ENCODE results near the gene LRG1. TPM values are rescaled to one million over a fixed set of nuclear protein-coding genes. Genes with fewer than 3 reads are reported as not detected.

LRG1 gene
- total and polyA plus RNA-seq, 2 of the 13 experiments (the other 11 are each of a cell fraction or from before 2014, with no cell fraction given) = 12.0 to 39.3 TPM

DNA sequence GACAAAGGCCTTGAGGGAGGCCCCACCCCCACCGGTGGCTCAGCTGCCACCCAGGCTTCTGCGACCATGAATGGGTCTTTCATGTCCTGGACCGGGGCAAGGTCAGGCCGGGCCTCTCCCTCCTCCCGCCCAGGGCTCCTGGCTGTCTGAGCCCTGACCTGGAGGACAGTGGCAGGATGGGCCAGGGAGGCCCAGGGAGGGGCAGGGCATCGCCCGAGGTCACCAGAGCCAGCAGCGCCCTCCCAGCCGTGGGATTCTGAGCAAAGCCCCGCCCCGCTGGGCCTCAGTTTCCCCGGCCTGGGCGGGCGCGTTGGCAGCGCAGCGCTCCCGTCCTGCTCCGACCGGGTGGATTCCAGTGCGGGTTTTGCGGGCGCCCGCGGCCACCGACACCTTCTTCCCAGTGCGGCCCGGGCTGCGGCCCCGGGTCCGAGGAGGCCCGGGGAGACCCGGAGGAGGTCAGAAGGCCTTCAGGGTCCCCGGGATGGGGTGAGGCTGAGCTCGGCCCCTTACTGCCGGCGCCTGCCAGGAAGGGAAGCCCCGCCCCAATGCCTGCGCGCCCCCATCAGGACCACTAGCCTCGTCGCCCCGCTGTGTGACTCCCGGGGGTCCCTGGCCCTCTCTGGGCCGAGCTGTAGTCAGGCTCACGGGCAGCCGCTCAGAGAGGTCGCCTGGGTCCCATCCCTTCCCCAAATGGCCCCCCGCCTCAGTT lies 44.3 kb upstream of the LRG1 start (continued):
- TF ChIP-seq, protein P1, sequence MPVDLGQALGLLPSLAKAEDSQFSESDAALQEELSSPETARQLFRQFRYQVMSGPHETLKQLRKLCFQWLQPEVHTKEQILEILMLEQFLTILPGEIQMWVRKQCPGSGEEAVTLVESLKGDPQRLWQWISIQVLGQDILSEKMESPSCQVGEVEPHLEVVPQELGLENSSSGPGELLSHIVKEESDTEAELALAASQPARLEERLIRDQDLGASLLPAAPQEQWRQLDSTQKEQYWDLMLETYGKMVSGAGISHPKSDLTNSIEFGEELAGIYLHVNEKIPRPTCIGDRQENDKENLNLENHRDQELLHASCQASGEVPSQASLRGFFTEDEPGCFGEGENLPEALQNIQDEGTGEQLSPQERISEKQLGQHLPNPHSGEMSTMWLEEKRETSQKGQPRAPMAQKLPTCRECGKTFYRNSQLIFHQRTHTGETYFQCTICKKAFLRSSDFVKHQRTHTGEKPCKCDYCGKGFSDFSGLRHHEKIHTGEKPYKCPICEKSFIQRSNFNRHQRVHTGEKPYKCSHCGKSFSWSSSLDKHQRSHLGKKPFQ (CRISPR knock-in tag; IDR thresholded peaks at IDR 0.05; ENCODE audit: insufficient replicate concordance) = peak; percentile 42
- TF ChIP-seq ZNF367 (CRISPR knock-in tag; IDR thresholded peaks at IDR 0.05; ENCODE audit: borderline replicate concordance) (no peak), FLYWCH1 (CRISPR knock-in tag; IDR thresholded peaks at IDR 0.05) (no peak), NFE2L2 (IDR thresholded peaks at IDR 0.05; ENCODE audit: low read length) (no peak), ZNF773 (CRISPR knock-in tag; IDR thresholded peaks at IDR 0.05; ENCODE audit: borderline replicate concordance) (peak; percentile 72; the same call in 1 of the 2 replicates), SKI (IDR thresholded peaks at IDR 0.05; ENCODE audit: partially characterized antibody) (peak; percentile 81), CEBPB (IDR thresholded peaks at IDR 0.05; ENCODE audit: borderline replicate concordance, low read depth, low read length) (no peak), MZF1 (CRISPR knock-in tag; IDR thresholded peaks at IDR 0.05; ENCODE audit: borderline replicate concordance) (no peak), EP300 (IDR thresholded peaks at IDR 0.05; ENCODE audit: low read depth in 2 of 2, low read length in 2 of 2) (peak; percentile 94 to 98; a peak in 3 of 4 replicates), EP300 (CRISPR knock-in tag; IDR thresholded peaks at IDR 0.05; ENCODE audit: borderline replicate concordance) (peak; percentile 93), HMGA1 (CRISPR knock-in tag; conservative IDR thresholded peaks at IDR 0.05) (no peak), NFIB (CRISPR knock-in tag; IDR thresholded peaks at IDR 0.05; ENCODE audit: borderline replicate concordance) (no peak), ELF4 (CRISPR knock-in tag; IDR thresholded peaks at IDR 0.05; ENCODE audit: borderline replicate concordance) (no peak), ARNT (IDR thresholded peaks at IDR 0.05) (no peak), ZNF776 (CRISPR knock-in tag; IDR thresholded peaks at IDR 0.05) (peak; percentile 96), ZBTB1 (CRISPR knock-in tag; IDR thresholded peaks at IDR 0.05; ENCODE audit: borderline replicate concordance) (no peak)
- TF ChIP-seq, protein P2, sequence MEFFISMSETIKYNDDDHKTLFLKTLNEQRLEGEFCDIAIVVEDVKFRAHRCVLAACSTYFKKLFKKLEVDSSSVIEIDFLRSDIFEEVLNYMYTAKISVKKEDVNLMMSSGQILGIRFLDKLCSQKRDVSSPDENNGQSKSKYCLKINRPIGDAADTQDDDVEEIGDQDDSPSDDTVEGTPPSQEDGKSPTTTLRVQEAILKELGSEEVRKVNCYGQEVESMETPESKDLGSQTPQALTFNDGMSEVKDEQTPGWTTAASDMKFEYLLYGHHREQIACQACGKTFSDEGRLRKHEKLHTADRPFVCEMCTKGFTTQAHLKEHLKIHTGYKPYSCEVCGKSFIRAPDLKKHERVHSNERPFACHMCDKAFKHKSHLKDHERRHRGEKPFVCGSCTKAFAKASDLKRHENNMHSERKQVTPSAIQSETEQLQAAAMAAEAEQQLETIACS (CRISPR knock-in tag; IDR thresholded peaks at IDR 0.05) = peak; percentile 48
- TF ChIP-seq, protein P3, sequence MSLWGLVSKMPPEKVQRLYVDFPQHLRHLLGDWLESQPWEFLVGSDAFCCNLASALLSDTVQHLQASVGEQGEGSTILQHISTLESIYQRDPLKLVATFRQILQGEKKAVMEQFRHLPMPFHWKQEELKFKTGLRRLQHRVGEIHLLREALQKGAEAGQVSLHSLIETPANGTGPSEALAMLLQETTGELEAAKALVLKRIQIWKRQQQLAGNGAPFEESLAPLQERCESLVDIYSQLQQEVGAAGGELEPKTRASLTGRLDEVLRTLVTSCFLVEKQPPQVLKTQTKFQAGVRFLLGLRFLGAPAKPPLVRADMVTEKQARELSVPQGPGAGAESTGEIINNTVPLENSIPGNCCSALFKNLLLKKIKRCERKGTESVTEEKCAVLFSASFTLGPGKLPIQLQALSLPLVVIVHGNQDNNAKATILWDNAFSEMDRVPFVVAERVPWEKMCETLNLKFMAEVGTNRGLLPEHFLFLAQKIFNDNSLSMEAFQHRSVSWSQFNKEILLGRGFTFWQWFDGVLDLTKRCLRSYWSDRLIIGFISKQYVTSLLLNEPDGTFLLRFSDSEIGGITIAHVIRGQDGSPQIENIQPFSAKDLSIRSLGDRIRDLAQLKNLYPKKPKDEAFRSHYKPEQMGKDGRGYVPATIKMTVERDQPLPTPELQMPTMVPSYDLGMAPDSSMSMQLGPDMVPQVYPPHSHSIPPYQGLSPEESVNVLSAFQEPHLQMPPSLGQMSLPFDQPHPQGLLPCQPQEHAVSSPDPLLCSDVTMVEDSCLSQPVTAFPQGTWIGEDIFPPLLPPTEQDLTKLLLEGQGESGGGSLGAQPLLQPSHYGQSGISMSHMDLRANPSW (CRISPR knock-in tag; IDR thresholded peaks at IDR 0.05; ENCODE audit: borderline replicate concordance) = no peak; the same call in 1 of the 2 replicates
- TF ChIP-seq, protein P4, sequence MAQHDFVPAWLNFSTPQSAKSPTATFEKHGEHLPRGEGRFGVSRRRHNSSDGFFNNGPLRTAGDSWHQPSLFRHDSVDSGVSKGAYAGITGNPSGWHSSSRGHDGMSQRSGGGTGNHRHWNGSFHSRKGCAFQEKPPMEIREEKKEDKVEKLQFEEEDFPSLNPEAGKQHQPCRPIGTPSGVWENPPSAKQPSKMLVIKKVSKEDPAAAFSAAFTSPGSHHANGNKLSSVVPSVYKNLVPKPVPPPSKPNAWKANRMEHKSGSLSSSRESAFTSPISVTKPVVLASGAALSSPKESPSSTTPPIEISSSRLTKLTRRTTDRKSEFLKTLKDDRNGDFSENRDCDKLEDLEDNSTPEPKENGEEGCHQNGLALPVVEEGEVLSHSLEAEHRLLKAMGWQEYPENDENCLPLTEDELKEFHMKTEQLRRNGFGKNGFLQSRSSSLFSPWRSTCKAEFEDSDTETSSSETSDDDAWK (CRISPR knock-in tag; IDR thresholded peaks at IDR 0.05) = no peak
- TF ChIP-seq, protein P5, sequence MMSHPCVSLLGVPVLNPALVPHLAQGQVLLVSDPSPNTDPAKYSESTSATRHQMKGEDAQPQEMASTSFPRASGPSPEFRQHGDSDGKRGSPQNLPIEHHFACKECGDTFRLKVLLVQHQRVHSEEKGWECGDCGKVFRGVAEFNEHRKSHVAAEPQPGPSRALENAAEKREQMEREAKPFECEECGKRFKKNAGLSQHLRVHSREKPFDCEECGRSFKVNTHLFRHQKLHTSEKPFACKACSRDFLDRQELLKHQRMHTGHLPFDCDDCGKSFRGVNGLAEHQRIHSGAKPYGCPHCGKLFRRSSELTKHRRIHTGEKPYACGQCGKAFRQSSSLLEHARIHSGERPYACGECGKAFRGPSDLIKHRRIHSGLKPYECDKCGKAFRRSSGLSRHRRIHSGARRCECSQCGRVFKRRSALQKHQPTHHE (CRISPR knock-in tag; IDR thresholded peaks at IDR 0.05; ENCODE audit: borderline replicate concordance) = 0 out of 2 replicates have a peak, but pooled peaks have one; percentile 24
- TF ChIP-seq, protein P6, sequence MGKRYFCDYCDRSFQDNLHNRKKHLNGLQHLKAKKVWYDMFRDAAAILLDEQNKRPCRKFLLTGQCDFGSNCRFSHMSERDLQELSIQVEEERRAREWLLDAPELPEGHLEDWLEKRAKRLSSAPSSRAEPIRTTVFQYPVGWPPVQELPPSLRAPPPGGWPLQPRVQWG (CRISPR knock-in tag; IDR thresholded peaks at IDR 0.05; ENCODE audit: borderline replicate concordance, low read depth) = no peak
